Measurements from ENCODE around the gene CCDC146.
A peak's percentile ranks its signal among the peaks of the same experiment; 100 is the strongest.
"Not testable (repeated sequence)": the region's sequence is repeated elsewhere in the genome, so short reads cannot be mapped to it uniquely, and the experiment has no call there.

CCDC146 gene

DNA sequence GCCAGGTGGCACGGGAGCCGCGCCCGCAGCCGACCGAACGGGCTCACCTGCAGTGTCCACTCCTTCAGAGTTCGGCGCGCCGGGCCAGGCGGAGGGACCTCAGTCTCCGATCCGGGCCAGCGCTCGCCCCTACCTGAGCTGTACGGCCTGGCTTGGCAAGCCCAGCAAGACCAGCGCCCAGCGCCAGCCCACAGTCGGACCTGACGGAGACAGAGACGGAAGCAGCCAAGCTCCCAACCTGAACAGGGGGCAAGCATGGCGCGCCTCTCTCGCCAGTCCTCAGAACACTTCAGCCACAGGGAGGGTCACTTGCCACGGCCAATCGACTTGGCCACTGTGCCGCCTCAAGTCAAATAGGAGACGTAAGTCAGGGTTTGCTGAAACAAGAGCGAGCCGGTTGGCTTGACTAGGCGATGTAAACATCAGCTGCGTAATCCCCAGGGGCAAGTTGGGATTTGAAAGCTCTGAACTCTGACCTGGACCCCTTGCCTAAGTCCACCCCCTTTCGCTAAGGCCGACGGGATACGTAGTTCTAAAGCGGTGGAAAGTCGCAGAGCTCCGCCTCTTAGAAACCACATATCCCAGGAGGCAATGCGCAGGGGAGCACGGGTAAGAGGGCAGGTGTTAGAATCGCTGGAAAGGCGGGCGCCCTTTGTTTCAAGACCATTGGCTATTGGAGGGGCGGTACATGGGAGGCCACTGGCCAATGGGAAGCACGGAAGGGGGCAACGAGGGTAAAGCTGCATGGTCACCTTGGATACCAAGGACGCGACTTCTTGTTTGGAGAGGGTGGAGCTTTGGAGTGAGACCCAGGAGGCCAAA is at the start of gene CCDC146:
Gene CCDC146 (plus strand): TSS at position 756 of the 822 bp plus-strand sequence. CDS start 45,054 bp downstream, outside the sequence.
- peak; percentile 93 for DNase-seq (ENCODE audit: low read depth)

DNA sequence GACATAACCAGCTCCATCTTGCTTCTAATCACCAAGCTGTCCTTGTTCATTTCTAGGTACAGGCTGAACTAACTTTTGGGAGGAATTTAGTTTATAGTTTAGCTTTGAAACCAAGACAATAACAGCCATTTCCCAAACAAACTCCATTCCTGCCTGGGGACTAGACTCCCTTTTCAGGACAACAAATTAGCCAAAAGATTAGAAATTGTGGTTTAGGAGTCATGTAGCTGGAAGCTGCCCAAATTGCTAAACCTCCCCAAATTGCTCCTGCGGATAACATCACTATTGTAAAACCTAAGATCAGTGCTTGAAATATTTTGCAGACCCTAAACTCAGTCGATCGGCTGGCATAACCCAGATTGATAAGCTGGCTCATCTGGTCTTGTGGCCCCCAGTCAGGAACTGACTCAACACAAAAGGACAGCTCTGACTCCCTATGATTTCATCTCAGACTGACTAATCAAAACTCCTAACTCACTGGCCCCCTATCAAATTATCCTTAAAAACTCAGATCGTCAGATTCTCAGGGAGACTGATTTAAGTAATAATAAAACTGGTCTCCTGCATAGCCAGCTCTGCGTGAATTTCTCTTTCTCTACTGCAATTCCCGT is 47.5 kb upstream of the CCDC146 start:
- DNase-seq (ENCODE audit: low read depth), result not testable (repeated sequence)

DNA sequence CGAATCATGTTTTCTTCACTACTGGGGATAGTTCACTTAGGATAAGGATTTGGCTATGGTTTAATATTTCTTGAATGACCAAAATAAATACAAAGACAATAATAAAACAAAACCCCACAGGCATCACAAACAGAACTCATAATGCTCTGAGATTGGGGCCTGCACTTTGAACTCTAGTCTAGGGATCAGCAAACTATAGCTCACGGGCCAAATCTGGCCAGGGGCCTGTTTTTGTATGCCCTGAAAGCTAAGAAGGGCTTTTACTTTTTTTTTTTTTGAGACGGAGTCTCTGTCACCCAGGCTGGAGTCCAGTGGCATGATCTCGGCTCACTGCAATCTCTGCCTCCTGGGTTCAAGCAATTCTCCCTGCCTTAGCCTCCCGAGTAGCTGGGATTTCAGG is 45.4 kb upstream of the CCDC146 start:
- not testable (repeated sequence) for DNase-seq (ENCODE audit: low read depth)

DNA sequence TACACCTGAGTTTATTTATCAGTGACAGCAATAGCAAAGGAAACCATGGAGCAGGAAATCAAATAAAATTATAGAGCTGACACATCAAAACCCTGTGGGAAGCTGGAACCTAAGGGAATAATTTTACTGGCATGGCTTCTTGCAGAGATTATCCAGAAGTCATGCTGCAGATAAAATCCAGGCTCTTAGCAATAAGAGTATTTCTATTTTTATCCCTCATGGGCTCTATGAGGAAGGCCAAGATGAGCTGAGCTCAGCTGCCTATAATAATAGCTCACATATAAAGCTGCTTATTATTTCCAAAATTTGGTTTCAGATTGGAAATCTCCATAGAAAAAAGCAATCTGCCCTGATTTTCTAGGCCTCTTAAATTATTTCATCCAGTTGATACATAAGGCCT is 43.3 kb upstream of the CCDC146 start:
- DNase-seq (ENCODE audit: low read depth), result not testable (repeated sequence)

DNA sequence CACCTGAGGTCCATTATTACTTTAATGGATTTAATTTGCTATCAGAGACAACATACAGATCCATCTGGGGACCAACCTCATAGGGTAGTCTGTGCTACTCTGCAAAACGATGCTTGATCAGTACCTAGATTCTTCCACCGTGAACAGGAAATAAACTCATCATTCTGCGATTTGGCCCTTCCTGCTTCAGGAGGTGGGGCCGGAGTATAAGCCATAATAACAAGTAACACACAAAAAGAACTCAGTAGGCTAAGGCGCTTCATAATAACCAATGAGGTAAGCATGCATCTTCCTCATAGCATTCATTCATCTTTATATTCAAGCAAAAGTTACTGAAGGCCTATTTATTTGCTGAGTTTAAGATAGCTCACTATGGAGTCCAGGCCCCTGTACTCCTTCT is 42.8 kb upstream of the CCDC146 start:
- DNase-seq (ENCODE audit: low read depth), result not testable (repeated sequence)

DNA sequence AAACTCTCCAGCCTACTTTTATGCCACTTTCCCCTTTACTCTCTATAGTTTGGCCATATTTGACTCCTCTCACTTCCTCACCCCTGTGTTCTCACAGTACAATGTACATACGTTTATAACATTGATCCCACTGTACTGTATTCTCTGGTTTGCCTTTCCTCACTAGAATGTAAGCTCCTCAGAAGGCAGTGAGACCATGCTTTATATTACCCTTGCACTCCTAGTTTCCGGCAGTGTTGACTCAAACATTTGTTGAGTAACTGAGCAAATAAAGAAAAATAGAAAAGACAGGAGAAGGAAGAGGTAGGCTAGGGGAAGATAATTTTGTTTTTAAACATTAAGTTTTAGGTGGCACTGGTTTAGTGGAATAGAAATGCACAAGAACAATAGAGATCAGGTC is 42.2 kb upstream of the CCDC146 start:
- DNase-seq (ENCODE audit: low read depth), result not testable (repeated sequence)

GRCh38 chr7:77082192-77082591 is 40.2 kb upstream of the CCDC146 start:
- not testable (repeated sequence) for DNase-seq (ENCODE audit: low read depth)

DNA sequence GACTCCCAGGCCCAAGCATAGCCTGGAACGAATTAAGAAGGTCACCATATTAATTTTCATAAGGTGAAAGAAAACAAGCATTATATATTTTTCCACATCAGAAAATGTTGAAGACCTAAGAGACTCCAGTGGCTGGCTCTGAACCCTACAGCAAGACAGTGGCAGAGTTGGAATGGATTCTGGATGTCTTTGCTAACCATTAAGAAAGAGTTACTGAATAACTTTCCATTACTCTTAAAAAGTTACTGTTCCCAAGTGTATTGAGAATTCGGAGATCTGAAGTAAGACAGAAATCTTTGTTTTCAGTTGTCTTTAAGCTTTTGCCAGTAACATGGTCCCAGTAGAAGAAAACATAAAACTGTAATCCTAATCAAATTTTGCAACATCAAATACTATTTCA is 30.1 kb upstream of the CCDC146 start:
- DNase-seq (ENCODE audit: low read depth), result not testable (repeated sequence)

DNA sequence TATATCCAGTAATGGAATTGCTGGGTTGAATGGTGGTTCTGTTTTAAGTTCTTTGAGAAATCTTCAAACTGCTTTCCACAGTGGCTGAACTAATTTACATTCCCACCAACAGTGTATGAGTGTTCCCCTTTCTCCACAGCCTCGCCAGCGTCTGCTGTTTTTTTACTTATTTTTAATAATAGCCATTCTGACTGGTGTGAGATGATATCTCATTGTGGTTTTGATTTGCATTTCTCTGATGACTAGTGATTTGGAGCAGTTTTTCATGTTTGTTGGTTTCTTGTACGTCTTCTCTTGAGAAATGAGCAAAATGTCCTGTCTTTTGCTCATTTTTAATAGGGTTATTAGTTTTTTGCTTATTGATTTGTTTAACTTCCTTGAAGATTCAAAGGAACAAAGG is 21.9 kb upstream of the CCDC146 start:
- not testable (repeated sequence) for DNase-seq (ENCODE audit: low read depth)

DNA sequence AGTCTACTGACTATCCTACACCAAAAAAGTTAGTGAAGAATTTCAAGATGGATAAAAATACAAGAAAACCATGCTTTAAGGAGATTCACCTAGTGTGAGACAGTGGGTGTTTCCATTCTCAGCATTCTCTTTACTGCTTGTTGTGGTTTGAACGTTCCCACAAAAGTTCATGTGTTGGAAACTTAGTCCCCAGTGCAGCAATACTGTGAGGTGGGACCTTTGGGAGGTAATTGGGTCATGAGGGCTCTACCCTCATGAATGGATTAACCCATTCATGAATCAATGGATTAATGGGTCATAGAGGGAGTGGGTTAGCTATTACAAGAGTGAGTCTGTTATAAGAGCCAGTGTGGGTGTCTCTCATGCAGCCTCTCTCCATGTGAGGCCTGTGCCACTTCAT is 21.2 kb upstream of the CCDC146 start:
- DNase-seq (ENCODE audit: low read depth), result not testable (repeated sequence)

DNA sequence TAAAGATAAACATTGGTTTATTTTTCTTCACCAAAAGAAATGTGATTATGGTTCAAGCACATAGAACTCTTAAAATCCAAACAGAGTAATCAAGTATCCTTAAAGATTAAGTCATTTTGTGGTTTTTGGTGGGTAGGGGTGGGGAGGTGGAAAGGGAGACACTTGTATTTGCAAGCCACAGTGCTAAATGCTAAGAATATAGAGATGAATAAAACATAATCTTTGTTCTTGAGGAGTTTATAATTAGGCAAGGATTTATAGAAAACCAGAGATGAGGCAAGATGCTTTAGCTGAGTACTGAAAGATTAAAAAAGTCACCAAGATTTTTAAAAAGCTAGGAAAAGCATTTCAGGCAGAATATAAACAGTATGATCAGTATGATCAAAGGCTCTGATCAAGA is 19.7 kb upstream of the CCDC146 start:
- DNase-seq (ENCODE audit: low read depth), result not testable (repeated sequence)

DNA sequence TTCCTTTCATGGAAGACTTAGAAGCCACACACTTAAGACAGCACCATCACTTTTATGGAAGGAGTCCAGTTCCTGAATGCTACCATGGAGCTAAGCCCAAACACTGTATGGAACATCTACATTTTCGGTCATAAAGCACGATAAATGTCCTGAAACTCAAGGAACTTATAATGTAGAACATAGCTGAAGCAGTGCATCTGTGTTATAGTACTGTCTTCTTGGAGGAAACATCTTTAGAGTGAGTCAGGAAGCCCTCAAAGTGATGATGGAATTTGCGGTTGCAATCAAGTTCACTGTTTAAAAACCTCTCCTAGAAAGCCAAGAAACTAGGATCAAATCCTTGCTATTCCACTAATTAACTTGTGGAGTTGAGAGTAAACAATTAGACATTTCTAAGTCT is 16.5 kb upstream of the CCDC146 start:
- DNase-seq (ENCODE audit: low read depth), result not testable (repeated sequence)

DNA sequence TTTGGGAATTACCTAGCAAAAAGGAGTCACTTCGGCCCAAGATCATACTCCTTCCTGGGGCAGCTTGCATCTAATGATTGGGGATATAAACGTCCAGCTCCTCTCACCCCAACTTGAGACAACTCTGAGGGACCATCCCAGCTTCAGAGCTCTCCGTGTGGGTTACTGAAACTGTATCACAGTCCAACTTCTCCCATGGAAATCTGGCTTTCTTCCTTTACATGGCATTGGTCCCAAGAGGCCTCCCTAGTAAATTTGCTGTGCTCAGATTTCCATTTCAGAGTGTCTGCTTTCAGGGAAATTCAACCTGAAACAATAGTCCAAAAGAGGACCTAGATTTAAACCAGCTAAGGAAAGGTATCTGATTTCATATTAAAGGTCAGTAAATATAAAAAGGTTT is 14.8 kb upstream of the CCDC146 start:
- DNase-seq (ENCODE audit: low read depth), result not testable (repeated sequence)

DNA sequence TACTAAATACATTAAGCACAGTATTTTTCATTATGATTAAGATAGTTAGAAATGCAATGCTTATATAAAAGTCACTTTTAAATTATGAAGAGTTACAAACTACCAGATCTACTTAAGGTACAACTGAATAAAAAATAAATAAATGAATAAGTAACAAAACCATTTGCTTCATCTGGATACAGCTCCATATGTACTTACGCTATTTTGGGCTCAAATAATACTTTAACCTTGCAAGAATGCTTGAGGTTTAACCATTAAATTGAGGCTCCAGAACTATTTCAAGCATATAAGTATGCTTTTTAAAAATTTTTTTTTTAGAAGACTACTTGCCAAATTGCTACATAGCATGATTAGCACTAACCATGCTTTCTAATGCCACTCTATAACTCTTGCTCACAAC is 14.1 kb upstream of the CCDC146 start:
- not testable (repeated sequence) for DNase-seq (ENCODE audit: low read depth)

DNA sequence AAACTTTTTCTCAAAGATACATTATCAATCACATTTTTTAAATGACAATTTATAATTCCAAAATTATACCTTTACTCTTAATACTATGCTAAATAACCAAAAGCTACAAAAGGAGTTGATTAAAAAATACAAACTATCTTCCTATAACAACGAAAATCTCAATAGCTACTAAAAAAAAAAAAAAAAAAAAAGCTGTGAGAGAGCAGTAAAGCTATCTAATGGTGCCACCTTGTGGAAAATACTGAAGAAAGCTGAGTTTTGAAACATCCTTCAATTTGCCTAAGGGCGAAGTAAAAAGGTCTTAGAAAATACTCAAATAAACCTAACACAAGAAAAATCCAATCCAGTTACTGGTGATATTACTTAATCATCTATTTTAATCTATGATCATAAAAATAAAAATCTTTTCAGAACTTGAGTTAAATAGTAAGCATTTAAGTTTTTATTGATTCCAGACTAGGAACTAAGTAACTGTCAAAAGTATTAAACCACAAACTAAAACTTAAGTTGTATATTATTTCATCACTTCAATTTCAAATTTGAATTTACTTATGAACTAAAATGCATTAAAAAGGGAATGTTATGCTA is 9.6 kb upstream of the CCDC146 start:
- not testable (repeated sequence) for DNase-seq (ENCODE audit: low read depth)

DNA sequence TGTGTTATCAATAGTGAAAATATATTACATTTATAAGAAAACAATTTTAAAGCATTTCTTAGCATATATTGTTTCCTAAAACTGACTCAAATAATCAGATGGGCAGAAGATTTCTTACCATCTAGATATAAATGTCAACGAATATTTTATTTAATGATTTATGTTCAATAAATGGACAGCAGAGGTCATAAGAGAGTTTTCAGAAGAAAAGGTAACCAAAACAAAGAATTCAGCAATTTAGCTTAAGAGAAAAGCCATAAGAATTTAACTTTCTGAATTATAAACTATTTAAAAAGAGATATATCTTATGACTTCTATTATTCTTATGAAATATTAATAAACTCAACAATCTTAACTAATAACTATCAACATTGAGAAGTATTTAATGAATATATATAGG is 3.1 kb downstream of the CCDC146 start:
- not testable (repeated sequence) for DNase-seq (ENCODE audit: low read depth)

DNA sequence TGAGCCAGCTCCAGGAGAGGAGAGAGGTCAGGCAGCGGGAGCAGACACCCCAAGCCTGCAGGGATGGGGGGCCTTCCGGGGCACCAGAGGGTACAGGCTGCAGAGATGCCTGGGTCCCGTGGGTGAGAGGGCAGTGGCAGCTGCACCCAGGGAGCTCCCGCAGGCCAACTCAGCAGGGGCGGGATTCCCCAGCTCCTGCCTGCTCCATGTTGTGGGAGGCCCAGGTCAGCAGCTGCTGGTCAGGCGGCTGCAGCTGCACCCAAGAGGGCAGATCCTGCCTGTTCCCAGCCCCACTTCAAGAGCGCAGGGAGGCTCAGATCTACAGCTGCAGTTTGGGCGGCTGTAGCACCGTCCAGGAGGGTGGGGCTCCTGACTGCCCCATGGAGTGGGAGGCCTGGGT is 4.6 kb downstream of the CCDC146 start:
- DNase-seq (ENCODE audit: low read depth), result not testable (repeated sequence)

- not testable (repeated sequence) for DNase-seq (ENCODE audit: low read depth)
Observed at GRCh38 chr7:77128582-77129410, 6.4 kb downstream of the CCDC146 start.

DNA sequence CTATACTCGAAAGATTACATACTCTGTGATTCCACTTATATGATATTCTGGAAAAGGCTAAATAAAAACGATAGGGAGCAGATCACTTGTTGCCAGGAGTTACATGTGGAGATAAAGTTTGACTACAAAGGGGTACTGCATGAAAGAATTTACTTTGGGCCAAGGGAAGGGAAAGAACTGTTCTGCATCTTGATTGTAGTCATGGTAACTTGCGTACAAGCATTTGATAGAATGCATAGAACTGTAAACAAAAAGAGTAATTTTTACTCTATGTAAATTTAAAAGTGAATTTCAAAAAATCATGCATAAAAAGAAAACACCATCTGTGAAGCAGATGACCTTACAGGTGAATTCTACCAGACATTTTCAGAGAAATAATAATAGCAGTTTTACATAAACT is 9.4 kb downstream of the CCDC146 start:
- DNase-seq (ENCODE audit: low read depth), result not testable (repeated sequence)

DNA sequence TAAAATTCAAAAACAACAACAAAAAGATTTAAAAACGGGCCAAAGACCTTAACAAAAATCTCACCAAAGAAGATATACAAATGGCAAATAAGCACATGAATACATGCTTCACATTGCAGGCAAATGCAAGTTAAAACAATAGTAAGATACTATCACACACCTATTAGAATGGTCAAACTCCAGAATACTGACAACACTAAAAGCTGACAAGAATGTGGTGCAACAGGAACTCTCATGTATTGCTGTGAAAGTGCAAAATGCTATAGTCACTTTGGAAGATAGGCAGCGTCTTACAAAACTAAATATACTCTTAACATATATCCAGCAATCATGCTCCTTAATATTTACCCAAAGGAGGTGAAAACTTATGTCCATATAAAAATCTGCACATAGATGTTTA is 16.3 kb downstream of the CCDC146 start:
- DNase-seq (ENCODE audit: low read depth), result not testable (repeated sequence)

DNA sequence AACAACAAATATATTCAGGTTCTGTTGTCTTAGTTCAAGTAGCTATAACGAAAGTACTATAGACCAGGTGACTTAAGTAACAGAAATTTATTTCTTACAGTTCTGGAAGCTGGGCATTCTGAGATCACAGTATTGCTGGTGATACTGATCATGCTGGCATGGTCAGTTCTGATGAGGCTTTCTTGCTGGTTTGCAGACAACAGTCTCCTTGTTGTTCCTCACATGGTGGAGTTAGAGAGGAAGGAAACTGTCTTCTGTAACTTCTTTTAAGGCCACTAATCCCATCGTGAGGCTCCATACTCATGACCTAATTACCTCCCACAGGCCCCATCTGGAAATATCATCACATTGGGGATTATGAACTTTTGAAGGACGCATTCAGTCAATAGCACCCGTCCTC is 17.9 kb downstream of the CCDC146 start:
- not testable (repeated sequence) for DNase-seq (ENCODE audit: low read depth)

GRCh38 chr7:77152232-77152631 is 29.8 kb downstream of the CCDC146 start:
- DNase-seq (ENCODE audit: low read depth), result not testable (repeated sequence)
